Suppressor macrophage treated with lipopolysaccharide for 4 hours (primary cell): ENCODE measurements around the gene BTLA.
"Not testable (repeated sequence)": the region's sequence is repeated elsewhere in the genome, so short reads cannot be mapped to it uniquely, and the experiment has no call there.

Source experiments
- DNase-seq: peaks from one replicate; pipeline ENCODE4 v3.0.0-alpha.2; 2020

BTLA gene

GRCh38 chr3:112489674-112490479, 9.4 kb downstream of the BTLA start:
- DNase-seq: no peak

DNA sequence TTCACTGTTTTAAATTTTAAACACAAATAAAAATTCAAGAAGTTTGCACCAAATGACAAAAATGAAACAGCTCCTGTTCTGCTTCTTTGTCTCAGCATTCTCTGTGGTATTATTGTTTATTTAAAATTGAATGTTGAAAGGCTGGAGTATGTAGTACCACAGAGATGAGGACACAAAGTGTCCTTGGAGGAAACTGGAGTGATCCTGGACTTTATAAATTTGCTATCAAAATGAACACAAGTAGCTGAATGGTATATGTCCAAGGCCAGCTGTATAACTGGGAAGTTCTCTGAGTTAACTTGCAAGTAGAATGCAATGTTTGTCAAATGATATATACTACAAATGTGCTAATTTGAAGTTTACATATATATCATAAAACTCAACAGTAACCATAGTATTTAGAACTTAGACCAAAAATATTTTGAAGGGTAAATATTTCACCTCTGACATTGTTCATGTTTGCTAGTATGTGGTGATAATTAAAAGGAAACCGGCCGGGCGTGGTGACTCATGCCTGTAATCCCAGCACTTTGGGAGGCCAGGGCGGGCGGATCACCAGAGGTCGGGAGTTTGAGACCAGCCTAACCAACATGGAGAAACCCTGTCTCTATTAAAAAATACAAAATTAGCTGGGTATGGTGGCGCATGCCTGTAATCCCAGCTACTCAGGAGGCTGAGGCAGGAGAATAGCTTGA, 12.3 kb downstream of the BTLA start:
- DNase-seq: no peak

DNA sequence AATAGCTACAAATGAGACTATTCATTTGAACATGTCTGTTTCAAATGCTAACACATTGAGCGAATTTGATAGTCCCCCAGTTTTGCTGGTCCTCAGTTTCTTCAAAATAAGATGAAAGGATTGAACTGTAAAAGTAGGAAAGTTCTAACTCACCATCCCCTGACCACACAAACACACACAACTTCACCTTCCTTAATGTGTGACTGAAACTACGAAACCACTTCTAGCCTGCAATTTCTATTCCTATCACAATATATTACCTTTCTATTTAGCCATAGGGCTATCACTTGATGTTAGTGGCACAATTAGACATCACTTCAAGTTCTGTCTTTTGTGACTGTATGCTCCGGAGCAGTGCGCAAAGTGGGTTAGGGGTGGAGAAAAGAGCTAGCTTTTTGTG, 14.9 kb downstream of the BTLA start:
- no peak for DNase-seq

GRCh38 chr3:112482675-112483074, 16.6 kb downstream of the BTLA start:
- peak; percentile 30 for DNase-seq

DNA sequence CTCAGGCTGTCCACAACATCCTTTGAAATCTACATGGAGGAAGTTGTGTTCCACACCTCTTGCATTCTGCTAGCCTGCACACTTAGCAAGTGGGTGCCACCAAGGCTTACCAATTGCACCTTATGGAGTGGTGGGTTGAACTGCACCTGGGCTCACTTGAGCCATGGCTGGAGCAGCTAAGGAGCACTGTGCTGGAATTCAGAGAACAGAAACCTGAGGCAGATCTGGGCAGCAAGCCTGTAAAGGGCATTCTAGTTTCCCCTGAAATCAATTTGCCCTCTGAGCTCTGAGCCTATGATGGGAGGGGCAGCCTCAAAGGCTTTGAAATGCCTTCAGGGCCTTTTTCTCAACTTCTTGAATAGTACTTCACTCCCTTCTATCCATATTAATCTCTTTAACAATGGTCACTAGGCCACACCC, 18.0 kb downstream of the BTLA start:
- DNase-seq: no peak

DNA sequence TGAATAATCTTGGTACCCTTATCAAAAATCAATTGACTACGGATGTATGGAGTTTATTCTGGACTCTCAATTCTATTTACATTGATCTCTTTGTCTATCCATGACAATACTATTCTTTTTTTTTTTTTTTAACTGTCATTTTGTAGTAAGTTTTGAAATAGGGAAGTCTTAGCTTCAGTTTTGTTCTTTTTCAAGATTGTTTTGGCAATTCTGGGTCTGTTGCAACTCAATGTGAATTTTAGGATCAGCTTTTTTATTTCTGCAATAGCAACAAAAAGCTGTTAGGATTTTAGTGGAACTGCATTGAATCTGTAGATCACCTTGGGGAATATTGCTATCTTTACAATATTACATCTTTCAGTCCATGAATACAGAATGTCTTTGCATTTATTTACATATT, 21.4 kb downstream of the BTLA start:
- DNase-seq: peak; percentile 64

DNA sequence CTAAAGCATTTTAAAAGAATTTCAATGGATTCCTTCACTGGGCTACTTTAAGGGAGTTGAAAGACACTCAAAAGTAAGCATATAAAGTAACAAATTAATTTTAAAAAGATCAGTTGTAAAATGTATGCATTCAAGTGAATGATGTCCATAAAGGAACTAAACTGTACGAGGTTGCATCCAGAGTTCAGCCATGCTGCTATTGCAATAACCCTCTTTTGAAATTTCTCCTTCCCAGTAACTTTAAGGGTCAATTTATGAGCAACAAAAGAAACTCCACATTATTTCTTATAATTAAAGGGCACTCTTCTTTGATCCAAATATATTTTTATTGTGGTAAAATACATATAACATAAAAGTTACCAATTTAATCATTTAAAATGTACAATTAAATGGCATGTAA, 22.9 kb downstream of the BTLA start:
- peak; percentile 25 for DNase-seq

GRCh38 chr3:112474796-112475195, 24.5 kb downstream of the BTLA start:
- DNase-seq: no peak

DNA sequence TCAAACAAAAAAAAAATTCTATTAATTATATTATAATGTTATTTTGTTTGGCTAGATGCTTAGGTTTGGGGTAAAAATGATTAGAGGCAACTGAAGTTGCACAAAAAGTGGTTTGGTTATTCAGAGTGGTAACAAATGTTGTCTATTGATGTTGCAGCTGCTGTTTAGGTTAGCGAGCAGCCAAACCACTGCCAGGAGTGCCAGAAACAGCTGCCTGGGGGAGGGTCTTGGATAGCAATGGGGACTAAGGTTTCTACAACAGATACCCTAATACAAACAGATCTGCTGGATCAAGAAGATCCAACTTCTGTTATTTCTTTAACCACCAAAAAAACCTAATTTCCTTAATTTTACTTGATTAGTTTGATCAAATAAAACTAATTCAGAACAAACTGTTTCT, 26.6 kb downstream of the BTLA start:
- no peak for DNase-seq

- no peak for DNase-seq
These were observed 27.5 kb downstream of the BTLA start for GRCh38 chr3:112471596-112472325.

GRCh38 chr3:112470788-112471187, 28.5 kb downstream of the BTLA start:
- no peak for DNase-seq

- DNase-seq: no peak
These were observed 29.6 kb downstream of the BTLA start for GRCh38 chr3:112469671-112470070.

- DNase-seq: no peak
These were observed 31.7 kb downstream of the BTLA start for GRCh38 chr3:112467539-112467938.

GRCh38 chr3:112466020-112466419, 33.3 kb downstream of the BTLA start:
- DNase-seq: no peak

DNA sequence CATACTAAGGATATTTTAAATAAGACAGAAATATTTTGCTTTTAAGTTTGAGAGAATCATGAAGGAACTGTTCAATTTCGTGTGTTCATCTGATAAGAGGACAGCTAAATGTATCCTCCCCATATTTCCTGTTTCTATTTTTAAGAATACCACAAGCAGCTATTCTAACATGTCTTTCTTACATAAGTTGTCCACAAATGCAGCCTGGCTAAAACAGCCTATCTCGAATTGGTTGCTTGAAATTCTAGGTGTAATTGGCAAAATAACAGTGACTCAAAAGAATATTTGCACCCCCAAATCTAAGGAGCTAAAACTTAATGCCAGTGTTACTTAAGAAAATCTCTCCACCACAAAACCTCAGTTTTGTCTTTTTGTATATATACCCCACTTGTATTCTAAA, 35.0 kb downstream of the BTLA start:
- DNase-seq: no peak

DNA sequence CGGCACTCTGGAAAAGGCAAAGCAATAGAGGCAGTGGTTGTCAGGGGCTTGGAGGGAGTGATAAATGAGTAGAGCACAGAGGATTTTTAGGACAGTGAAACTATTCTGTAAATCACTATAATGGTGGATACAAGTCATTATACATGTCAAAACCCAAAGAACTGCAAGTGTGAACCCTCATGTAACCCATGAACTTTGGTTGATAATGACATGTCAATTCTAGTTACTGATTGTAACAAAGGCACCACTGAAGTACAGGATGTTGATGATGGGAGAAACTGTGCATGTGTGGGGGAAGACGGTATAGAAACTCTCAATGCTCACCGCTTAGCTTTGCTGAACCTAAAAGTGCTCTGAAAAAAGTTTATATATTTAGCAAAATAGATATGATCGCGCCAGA, 36.0 kb downstream of the BTLA start:
- DNase-seq: no peak

- DNase-seq: not testable (repeated sequence)
These were observed 37.5 kb downstream of the BTLA start for GRCh38 chr3:112461787-112462186.

DNA sequence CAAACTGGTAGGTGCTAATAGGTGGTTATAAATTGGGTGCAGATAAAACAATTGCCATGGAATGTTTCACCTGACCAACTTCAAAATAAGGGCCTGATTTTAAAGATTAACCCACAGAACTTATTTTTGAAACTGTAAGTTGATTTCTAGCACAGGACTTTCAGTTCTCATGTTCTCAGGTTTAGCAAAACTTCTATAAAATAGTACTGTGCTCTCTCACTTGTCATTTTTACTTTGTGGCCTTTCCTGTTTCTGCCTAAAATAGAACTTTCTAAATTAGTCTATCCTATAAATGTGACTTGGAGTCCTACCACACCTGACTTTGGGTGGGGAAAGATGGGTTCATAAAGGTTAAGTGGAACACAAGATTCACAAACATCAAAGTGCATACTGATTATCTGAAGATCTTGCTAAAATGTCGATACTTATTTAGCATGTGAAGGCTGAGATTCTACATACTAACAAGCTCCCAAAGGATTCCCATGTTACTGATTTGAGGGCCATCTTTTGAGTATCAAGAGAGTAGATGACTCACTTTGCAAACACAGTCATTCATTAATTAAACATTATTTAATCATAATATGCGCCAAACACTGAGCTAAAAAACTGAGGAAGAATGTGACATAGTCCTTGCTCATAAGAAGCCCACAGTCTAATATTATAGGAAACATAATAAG, 38.6 kb downstream of the BTLA start:
- DNase-seq: no peak

DNA sequence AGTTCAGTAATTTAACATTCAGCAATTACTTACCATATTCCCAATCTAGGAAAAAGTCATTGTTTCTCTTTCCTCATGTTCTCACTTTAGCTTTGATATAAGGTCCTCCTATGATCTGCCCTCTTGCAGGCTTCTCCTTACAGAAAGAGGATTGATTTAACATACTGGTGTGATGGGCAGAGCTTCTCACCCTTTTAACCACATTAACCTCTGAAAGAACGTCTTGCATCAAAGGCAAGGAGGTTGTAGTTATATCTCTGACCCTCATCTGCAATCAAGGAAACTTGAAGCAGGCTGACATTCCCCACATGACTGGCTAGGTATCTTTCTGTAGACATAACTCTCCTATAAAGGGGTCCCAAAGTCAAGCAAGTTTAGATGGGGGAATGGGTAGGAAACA, 39.5 kb downstream of the BTLA start:
- no peak for DNase-seq

GRCh38 chr3:112456147-112456546, 43.1 kb downstream of the BTLA start:
- no peak for DNase-seq

DNA sequence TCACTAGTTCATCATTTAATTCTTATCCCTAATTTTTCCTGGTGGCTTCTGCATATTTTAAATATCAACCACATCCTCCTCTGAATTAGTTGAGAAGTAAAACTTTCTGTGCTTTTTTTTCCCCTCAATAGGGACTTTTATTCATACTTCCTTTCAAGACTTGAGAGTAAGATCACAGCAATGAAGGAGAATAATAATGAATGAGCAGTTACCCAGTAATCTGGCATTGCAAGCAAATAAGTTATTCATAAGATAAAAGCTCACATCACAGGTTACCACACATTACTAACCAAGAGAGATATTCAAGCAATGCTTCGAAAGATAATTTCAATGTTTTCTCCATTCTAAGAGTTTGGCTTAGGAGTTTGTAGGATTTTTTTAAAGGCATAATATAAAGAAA, 50.3 kb downstream of the BTLA start:
- no peak for DNase-seq

DNA sequence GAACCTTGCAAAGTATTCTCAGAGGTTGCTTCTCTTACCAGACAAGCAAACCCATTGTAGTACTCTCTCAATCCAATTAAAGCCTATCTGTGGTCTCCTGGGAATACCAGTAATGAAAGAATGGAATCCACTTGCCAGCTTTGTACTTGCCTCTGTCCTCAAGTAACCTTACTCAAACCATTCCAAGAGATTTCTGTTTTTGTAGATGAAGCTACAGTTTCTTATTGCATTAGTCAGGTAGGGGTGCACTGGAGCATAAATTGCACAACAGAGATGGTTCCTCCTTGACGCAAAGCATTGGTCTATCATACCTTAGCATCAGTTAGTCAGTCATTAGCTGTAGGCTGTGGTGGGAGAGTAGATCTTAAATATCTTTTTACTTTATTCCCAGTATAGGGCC, 52.9 kb downstream of the BTLA start:
- DNase-seq: no peak

GRCh38 chr3:112445839-112446238, 53.4 kb downstream of the BTLA start:
- no peak for DNase-seq
